ENCODE measurements around the gene TTC9B. TPM values are rescaled to one million over a fixed set of nuclear protein-coding genes. Genes with fewer than 3 reads are reported as not detected.

TTC9B gene
- total RNA-seq: not detected in 2 replicates
- long read RNA-seq, partial matches to known transcripts: 0 of 1 reads
- long read RNA-seq, other reads (novel, unspliced or antisense): 0 of 1 reads

- TF ChIP-seq, protein P1, sequence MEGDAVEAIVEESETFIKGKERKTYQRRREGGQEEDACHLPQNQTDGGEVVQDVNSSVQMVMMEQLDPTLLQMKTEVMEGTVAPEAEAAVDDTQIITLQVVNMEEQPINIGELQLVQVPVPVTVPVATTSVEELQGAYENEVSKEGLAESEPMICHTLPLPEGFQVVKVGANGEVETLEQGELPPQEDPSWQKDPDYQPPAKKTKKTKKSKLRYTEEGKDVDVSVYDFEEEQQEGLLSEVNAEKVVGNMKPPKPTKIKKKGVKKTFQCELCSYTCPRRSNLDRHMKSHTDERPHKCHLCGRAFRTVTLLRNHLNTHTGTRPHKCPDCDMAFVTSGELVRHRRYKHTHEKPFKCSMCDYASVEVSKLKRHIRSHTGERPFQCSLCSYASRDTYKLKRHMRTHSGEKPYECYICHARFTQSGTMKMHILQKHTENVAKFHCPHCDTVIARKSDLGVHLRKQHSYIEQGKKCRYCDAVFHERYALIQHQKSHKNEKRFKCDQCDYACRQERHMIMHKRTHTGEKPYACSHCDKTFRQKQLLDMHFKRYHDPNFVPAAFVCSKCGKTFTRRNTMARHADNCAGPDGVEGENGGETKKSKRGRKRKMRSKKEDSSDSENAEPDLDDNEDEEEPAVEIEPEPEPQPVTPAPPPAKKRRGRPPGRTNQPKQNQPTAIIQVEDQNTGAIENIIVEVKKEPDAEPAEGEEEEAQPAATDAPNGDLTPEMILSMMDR (IDR thresholded peaks at IDR 0.05): no peak
- no peak within 1 kb of the TSS for H3K4me3 Mint-ChIP-seq (ENCODE audit: unreplicated experiment)
- peak; percentile 84 for DNase-seq (ENCODE audit: extremely low spot score, unreplicated experiment)
- H3K27ac Mint-ChIP-seq (ENCODE audit: unreplicated experiment): no peak within 1 kb of the TSS
- H3K27me3 Mint-ChIP-seq (ENCODE audit: unreplicated experiment): peaks cover 18% of the 10 kb centered on the region
- H3K9me3 Mint-ChIP-seq (ENCODE audit: unreplicated experiment): peaks cover 4% of the 10 kb centered on the region
- peaks cover 9% of the 10 kb centered on the region for H3K4me1 Mint-ChIP-seq (ENCODE audit: unreplicated experiment)
- H3K36me3 Mint-ChIP-seq (ENCODE audit: unreplicated experiment): no peaks in the 10 kb centered on the region
Observed at GRCh38 chr19:40217934-40218890, at the start of gene TTC9B. Gene TTC9B, minus strand, starts transcription at chr19:40218384. Its CDS starts 3 bp downstream, at chr19:40218381.

- no peaks in the 10 kb centered on the region for H3K27me3 Mint-ChIP-seq (ENCODE audit: unreplicated experiment)
- TF ChIP-seq, protein P1 (IDR thresholded peaks at IDR 0.05): no peak
- H3K36me3 Mint-ChIP-seq (ENCODE audit: unreplicated experiment): peaks cover 2% of the 10 kb centered on the region
- peaks cover 6% of the 10 kb centered on the region for H3K4me1 Mint-ChIP-seq (ENCODE audit: unreplicated experiment)
- no peak overlapping the region for H3K4me3 Mint-ChIP-seq (ENCODE audit: unreplicated experiment)
- no peak overlapping the region for H3K27ac Mint-ChIP-seq (ENCODE audit: unreplicated experiment)
- no peak for DNase-seq (ENCODE audit: extremely low spot score, unreplicated experiment)
- no peaks in the 10 kb centered on the region for H3K9me3 Mint-ChIP-seq (ENCODE audit: unreplicated experiment)
Observed at GRCh38 chr19:40267601-40267997, 49.4 kb upstream of the TTC9B start.

DNA sequence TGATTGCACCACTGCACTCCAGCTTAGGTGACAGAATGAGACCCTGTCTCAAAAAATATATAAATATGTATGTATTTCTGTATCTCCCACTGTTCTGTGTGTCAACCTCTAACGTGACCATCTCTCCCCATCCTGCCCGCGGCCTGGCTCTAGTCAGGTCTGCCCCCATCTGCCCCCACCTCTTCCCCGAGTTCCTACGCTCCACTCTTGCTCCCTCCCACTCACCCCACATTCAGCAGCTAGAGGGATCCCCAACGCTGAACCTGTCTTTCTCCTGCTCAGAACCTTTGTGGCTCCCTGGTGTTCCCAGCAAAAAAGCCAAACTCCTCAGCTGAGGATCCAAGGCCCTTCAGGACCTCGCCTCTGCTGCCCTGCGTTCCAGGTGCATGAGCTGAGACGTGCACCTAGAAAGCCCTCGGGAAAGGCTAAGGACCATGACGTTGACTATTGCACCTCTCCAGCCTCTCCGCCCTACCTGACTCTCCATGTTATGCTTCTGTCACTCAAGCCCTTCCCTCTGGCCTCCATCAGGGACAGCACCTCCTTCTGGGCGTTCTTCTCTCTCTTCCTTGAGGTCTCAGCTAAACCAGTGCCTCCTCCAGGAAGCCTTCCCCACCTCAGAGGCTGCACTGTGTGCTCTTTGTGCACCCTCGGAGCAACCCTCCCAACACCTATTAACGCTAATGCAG lies 48.9 kb upstream of the TTC9B start:
- Mint-ChIP-seq H3K4me3 (ENCODE audit: unreplicated experiment) (no peak overlapping the region), H3K27me3 (ENCODE audit: unreplicated experiment) (no peaks in the 10 kb centered on the region), H3K4me1 (ENCODE audit: unreplicated experiment) (peaks cover 6% of the 10 kb centered on the region), H3K36me3 (ENCODE audit: unreplicated experiment) (peaks cover 2% of the 10 kb centered on the region), H3K9me3 (ENCODE audit: unreplicated experiment) (no peaks in the 10 kb centered on the region), H3K27ac (ENCODE audit: unreplicated experiment) (no peak overlapping the region)
- DNase-seq (ENCODE audit: extremely low spot score, unreplicated experiment): no peak
- TF ChIP-seq, protein P1 (IDR thresholded peaks at IDR 0.05): no peak

DNA sequence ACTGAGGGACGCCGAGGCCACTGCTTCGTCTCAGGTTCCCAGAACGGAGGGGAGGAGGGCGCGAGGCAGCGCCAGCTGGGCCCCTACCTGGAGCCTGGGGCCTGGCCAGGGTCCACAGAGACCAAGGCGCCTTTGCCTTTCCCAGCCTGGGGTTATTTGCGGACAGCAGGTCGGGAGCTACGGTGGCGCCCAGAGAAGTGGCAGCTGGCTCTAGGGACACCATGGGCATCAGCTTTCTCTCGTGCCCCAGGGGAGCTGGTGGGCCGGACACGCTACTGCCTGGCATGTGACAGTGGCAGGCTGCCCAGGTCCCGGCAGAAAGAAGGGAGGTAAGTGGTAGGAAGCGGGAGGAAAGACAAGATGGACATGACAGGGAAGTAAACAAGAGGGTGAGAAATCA lies 47.9 kb upstream of the TTC9B start:
- peaks cover 6% of the 10 kb centered on the region for H3K4me1 Mint-ChIP-seq (ENCODE audit: unreplicated experiment)
- DNase-seq (ENCODE audit: extremely low spot score, unreplicated experiment): no peak
- no peak overlapping the region for H3K27ac Mint-ChIP-seq (ENCODE audit: unreplicated experiment)
- TF ChIP-seq, protein P1 (IDR thresholded peaks at IDR 0.05): no peak
- no peaks in the 10 kb centered on the region for H3K9me3 Mint-ChIP-seq (ENCODE audit: unreplicated experiment)
- no peak overlapping the region for H3K4me3 Mint-ChIP-seq (ENCODE audit: unreplicated experiment)
- H3K36me3 Mint-ChIP-seq (ENCODE audit: unreplicated experiment): peaks cover 7% of the 10 kb centered on the region
- no peaks in the 10 kb centered on the region for H3K27me3 Mint-ChIP-seq (ENCODE audit: unreplicated experiment)

DNA sequence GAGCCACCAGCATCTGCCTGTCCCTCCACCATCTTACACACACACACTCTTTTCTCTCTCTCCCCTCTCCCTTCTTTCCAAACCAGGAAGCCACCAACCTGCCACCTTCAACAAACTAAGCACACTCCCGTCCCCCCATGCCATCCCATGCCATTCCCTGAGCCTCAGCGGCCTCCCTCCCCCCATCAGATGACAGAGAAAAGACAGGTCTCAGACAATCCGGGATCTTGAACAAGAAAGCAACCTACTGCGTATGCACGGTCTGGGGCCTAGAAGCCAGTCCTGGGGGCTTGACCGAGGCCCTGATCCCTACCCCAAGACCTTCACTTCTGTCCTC lies 47.5 kb upstream of the TTC9B start:
- Mint-ChIP-seq H3K36me3 (ENCODE audit: unreplicated experiment) (peaks cover 7% of the 10 kb centered on the region), H3K27me3 (ENCODE audit: unreplicated experiment) (no peaks in the 10 kb centered on the region), H3K9me3 (ENCODE audit: unreplicated experiment) (no peaks in the 10 kb centered on the region), H3K4me3 (ENCODE audit: unreplicated experiment) (no peak overlapping the region), H3K4me1 (ENCODE audit: unreplicated experiment) (peaks cover 6% of the 10 kb centered on the region), H3K27ac (ENCODE audit: unreplicated experiment) (no peak overlapping the region)
- DNase-seq (ENCODE audit: extremely low spot score, unreplicated experiment): no peak
- TF ChIP-seq, protein P1 (IDR thresholded peaks at IDR 0.05): no peak

Data from osteocyte (in vitro differentiated cells).